Measurements from ENCODE around the gene RBM17.
"Not testable (repeated sequence)": the region's sequence is repeated elsewhere in the genome, so short reads cannot be mapped to it uniquely, and the experiment has no call there.

Gene RBM17

GRCh38 chr10:6101181-6101580 lies 12.3 kb downstream of the RBM17 start:
- Histone ChIP-seq H3K27ac (no peak overlapping the region), H3K4me3 (no peak overlapping the region)

DNA sequence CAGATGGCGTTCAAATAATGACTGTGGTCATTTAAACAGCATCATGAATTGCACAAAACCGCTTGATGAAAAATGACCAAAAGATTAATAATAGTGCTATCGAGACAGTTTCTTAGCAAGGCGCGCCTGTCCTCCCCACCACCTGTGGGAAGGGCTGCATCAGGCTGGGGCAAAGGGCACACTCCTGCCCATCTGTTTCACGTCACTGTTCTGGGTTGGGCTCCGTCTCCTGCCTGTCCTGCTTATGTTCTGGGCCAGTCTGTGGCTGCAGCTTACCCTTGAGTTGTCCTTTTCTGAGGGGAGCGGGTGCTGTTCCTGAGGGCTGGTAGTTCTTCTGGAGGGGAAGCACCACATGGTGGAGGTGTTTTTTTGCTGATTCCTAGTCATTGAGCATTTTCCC lies 13.3 kb downstream of the RBM17 start:
- H3K27ac ChIP-seq, result no peak overlapping the region
- H3K4me3 ChIP-seq, result no peak overlapping the region

- Histone ChIP-seq H3K27ac (peak overlapping the region in 1 of 21 experiments; percentile 29), H3K4me3 (no peak overlapping the region)
These were observed 14.8 kb downstream of the RBM17 start for GRCh38 chr10:6103591-6103990.

DNA sequence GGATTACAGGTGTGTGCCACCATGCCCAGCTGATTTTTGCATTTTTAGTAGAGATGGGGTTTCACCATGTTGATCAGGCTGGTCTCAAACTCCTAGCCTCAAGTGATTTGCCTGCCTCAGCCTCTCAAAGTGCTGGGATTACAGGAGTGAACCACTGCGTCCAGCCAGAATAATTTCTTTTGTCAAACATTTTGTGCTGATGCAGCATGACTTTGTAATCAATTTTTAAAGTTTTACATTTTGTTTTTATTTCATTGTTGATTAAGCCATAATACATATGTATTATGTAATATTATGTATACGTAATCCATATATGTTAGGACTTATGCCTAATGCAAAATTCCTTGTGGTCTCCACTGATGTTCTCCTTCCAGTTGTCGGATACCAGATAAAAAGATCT lies 18.8 kb downstream of the RBM17 start:
- not testable (repeated sequence) for H3K27ac ChIP-seq

DNA sequence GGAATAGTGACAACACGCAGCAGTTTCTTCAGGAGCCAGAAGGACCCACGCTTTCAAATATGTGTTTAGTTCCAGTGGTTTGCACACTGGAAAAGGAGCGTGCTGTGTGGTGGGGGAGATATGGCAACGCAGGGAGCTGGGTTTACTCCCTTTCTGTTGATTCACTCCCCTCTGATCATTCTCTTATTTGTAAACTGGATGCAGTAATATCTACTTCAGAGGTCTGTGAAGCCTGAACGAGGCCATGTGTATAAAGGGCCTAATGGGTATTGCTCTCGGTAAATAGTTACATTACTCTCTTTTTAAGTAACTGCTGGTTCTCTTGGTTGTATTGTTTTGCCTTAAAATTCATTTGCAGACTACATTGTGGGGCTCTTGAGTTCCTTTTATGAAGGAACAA lies 19.2 kb downstream of the RBM17 start:
- no peak overlapping the region for H3K27ac ChIP-seq
- no peak overlapping the region for H3K4me3 ChIP-seq

More for the DNA sequence above, 18.8 kb downstream of the RBM17 start:
- not testable (repeated sequence) for H3K4me3 ChIP-seq

DNA sequence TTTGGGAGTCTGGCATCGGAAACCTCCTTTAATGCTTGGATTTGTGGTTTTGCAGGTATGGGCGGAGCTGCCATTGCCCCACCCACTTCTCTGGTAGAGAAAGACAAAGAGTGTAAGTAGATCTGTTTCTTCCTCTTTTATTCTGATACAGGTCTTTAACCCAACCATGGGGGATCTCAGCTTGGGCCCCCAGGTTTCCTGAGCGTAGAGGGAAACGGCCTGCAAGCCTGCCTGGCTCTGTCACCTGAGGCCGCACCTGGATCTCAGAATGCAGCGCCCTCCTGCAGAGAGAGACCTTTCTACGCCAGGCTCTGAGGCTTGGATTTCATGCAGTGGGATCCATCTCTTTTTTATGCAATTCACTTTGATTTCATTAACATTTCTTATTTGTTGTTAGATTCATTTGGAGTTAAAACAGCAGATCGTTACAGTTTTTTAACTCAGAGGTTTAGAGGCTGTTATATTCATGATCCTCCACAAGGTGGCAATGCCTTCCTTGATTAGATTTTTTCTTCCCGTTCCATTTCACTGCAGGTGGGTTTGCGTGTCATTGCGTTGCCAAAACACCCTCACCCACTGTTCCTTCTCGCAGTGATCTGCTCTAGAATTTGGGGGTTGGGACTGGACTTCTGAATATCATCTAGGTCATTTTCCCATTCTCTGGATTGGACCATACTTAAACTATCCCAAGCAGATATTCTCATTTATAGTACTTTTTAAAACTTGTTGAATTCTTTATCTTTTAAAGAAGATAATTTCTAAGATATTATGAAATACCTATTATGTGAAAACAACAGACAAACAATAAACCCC lies 20.0 kb downstream of the RBM17 start:
- Histone ChIP-seq H3K4me3 (no peak overlapping the region), H3K27ac (no peak overlapping the region)

DNA sequence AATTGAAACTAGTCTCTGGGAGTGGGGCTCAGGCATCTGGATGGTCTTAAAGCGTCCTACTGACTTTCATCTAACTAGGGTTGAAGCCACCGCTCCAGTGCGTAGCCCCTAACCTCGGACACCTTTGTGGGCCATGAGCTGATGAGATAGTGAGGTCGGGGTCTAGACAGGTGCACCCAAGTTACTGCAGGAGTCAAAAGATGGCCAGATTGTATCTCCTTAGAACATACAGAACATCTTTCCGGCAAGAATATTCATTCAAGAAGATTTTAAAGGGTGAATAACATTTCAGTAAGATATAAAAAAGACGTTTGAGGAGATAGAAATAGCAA lies 20.6 kb downstream of the RBM17 start:
- Histone ChIP-seq H3K27ac (no peak overlapping the region), H3K4me3 (no peak overlapping the region)

DNA sequence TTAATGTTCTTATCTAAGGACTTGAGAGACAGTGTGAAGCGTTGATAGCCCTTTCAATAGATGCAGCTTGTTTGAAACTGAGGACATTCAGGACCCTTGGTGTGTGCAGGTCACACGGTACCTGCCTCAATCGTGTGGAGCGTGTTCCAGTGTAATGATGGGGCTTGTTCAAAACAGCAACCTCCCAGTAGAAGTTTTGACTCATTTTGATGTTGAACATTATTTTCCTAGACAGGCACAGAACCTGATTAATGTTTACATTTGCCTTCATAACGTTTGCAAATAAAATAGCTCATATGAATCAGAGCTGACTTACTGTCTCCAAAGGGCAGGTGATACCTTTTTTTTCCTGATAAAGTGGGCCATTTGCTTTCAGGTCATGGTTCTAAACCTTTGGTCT lies 21.3 kb downstream of the RBM17 start:
- H3K27ac ChIP-seq, result peak overlapping the region in 1 of 21 experiments; percentile 22
- no peak overlapping the region for H3K4me3 ChIP-seq

DNA sequence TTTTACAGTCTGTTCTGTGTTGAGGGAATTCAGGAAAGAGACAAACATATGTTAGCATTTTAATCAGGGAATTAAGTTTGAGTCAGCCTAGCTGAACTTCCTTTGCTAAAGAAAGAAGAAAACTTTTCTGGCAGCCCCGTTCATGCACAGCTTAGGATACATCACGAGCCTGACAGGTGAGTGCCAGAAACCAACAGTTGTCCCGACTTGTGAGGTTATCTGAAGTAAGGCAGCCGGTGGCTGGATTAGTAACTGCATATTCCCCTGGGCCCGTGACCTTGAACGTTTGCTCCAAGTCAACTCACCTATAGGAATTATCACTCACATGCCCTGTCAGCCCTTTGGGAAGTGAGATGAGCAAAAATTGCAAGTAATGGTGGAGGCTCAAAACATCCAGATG lies 24.1 kb downstream of the RBM17 start:
- Histone ChIP-seq H3K4me3 (no peak overlapping the region), H3K27ac (no peak overlapping the region)

DNA sequence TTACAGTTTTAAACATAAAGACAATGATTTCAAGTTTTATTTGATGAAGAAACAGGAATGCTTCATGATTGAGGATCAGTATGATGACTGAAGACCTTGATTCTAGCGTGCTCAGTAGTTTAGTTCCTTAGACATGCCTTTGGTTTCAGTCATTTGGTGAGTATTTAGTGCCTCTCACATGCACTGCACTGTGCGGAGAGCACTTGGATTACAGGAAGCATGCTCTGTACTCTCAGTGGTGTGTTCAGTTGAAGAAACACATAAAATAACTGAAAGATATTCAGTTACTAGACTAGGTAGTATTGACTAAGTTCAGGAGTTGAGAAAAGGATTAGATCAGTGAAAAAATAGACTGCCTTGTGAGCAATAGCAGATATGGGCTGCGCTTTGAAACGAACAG lies 25.5 kb downstream of the RBM17 start:
- H3K27ac ChIP-seq, result peak overlapping the region in 3 of 21 experiments; percentile 21 to 69 (median 55)
- no peak overlapping the region for H3K4me3 ChIP-seq

DNA sequence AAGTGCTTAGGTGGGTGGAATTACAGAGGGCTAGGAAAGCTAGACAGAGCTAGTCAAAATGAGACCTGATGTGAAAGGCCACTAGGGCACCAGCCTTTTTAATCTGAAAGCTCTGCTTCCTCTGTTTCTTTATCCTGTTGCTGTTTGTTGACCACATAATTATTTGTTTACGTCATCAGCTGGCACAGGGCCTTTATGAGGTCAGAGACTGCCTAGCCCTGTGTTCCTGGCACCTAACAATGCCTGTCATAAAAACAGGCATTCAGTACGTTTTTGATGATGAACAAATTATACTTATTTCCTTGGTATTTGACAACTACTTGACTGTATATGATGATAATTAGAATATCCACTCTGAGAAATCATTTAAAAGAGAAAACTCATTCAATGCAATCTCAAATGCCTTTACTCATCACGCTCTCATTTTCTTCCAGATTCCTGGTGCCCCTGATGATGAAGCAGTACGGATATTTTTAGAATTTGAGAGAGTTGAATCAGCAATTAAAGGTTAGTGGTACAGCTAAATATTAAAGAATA lies 26.0 kb downstream of the RBM17 start:
- H3K4me3 ChIP-seq, result no peak overlapping the region
- H3K27ac ChIP-seq, result peak overlapping the region in 4 of 21 experiments; percentile 24 to 69 (median 58)

GRCh38 chr10:6115411-6115810 lies 26.6 kb downstream of the RBM17 start:
- no peak overlapping the region for H3K4me3 ChIP-seq
- H3K27ac ChIP-seq, result peak overlapping the region in 2 of 21 experiments; percentile 42 to 61

DNA sequence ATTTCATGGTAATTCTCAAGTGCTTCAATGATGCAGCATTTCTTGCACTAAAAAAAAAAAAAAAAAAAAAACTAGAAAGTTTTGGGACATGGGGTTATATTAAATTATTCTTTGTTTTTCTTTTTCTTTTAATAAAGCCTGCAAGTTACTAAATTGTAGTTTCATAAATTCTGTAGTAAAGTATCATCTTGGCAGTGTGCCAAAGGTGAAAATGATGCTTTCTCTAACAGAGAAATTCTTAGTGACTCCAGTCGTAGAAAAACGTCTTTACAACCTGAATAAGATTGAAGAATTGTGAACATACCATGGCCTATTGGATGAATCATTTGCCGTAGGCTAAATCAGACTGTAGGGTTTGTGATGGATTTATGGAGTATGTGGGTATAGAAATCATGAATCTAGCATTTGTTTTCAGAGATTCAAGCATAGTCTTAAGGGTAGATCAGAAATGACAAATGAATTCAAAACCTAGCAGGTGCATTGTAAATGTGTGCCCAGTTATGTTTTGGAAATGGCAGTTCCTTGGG lies 27.1 kb downstream of the RBM17 start:
- H3K27ac ChIP-seq, result peak overlapping the region in 1 of 21 experiments; percentile 42
- no peak overlapping the region for H3K4me3 ChIP-seq

DNA sequence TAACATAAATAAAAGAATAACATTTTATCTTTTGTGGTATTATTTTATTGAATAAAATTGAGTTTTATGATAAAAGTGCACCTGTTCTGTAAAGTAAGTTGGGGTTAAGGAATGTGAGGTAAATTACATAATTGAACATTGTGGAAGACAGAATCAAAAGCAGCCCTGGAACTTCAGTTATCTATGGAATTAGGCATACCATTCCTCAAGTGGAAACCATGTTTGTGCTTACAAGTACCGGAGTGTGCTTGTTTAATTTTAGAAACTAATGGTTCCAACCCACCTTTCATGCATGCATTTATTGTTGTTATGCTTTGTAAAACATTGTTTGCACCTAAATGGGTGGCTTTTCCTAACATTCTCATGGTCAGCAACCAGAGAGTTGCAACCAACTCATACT lies 28.0 kb downstream of the RBM17 start:
- no peak overlapping the region for H3K4me3 ChIP-seq
- no peak overlapping the region for H3K27ac ChIP-seq

GRCh38 chr10:6117711-6118110 lies 28.9 kb downstream of the RBM17 start:
- Histone ChIP-seq H3K4me3 (no peak overlapping the region), H3K27ac (no peak overlapping the region)

GRCh38 chr10:6119423-6119822 lies 30.6 kb downstream of the RBM17 start:
- Histone ChIP-seq H3K27ac (peak overlapping the region in 7 of 21 experiments; percentile 5 to 69 (median 51)), H3K4me3 (no peak overlapping the region)

- H3K27ac ChIP-seq, result peak overlapping the region in 7 of 21 experiments; percentile 5 to 69 (median 51)
- no peak overlapping the region for H3K4me3 ChIP-seq
These were observed 31.1 kb downstream of the RBM17 start for GRCh38 chr10:6119962-6120361.

DNA sequence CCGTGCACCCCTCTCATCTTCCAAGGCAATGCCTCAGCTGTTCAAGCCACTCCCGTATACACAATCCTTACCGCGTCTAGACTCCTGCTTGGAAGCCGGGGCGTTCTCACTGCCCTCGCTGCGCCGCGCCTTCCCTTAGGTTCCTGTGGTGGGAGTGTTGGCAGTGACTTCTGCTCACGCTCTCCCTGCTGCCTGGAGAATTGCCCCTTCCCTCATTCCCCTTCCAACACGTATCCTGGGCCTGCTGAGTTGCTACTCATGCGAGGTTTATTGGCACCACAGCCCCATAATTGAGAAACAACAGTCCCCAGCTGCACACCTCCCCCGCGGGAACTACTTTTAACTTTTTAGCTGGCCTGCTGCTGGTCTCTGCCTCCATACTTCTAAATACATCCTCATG lies 31.9 kb downstream of the RBM17 start:
- Histone ChIP-seq H3K4me3 (no peak overlapping the region), H3K27ac (peak overlapping the region in 4 of 21 experiments; percentile 2 to 69 (median 21))

GRCh38 chr10:6121146-6121545 lies 32.3 kb downstream of the RBM17 start:
- Histone ChIP-seq H3K4me3 (no peak overlapping the region), H3K27ac (peak overlapping the region in 2 of 21 experiments; percentile 2 to 25)

DNA sequence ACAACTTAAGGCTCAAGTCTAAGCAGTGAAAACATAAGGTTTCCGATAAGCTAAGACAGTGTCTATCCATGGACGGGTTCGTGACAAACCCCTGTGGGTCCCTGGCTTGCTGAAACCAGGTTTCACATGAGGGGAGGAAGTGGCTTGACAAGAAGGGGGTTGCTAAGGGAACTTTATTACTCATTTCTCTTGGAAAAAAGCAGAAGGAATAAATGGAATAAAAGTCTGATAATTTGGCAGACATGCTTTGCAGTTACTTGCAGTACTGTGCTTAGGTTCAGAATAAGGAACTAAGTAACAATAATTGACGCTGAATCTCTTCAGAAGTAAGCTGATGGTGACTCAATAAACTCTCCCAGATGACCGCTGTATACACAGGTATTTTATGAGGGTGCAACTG lies 34.7 kb downstream of the RBM17 start:
- H3K4me3 ChIP-seq, result no peak overlapping the region
- H3K27ac ChIP-seq, result no peak overlapping the region

- Histone ChIP-seq H3K4me3 (no peak overlapping the region), H3K27ac (peak overlapping the region in 6 of 21 experiments; percentile 0 to 39 (median 14))
These were observed 35.8 kb downstream of the RBM17 start for GRCh38 chr10:6124666-6125065.
